Astrocyte (in vitro differentiated cells and primary cell): ENCODE data around the gene RILP. TPM values are rescaled to one million over a fixed set of nuclear protein-coding genes. Genes with fewer than 3 reads are reported as not detected.
A peak's percentile ranks its signal among the peaks of the same experiment; 100 is the strongest.

ENCODE experiments used
- DNase-seq: peaks from one replicate; pipeline ENCODE4 v3.0.0-alpha.2; 2010; ENCODE audit warnings: low read depth
- FAIRE-seq: peaks from 2 replicates; lab custom pipeline; 2011; peaks lifted over from hg19 to GRCh38; lab: Jason Lieb, UNC
- H2AFZ ChIP-seq: 2 replicates; pipeline ENCODE4 v1.6.0; 2012; ENCODE audit warnings: low read depth, low read length, inconsistent platforms
- H3K27ac ChIP-seq: 2 replicates; pipeline ENCODE4 v1.5.1; 2011; ENCODE audit warnings: low read depth, low read length, inconsistent platforms
- H3K27me3 ChIP-seq: 2 replicates; pipeline ENCODE4 v1.6.0; 2011; ENCODE audit warnings: low read length, inconsistent platforms; ENCODE audit not compliant: insufficient read depth
- H3K36me3 ChIP-seq: 2 replicates; pipeline ENCODE4 v1.5.1; 2011; ENCODE audit warnings: low read length, inconsistent platforms; ENCODE audit not compliant: insufficient read depth
- H3K4me1 ChIP-seq: 2 replicates; pipeline ENCODE4 v1.5.1; 2011; ENCODE audit warnings: low read length, inconsistent platforms; ENCODE audit not compliant: insufficient read depth
- H3K4me2 ChIP-seq: 2 replicates; pipeline ENCODE4 v1.6.0; 2012; ENCODE audit warnings: low read length, inconsistent platforms
- H3K4me3 ChIP-seq: 2 replicates; pipeline ENCODE4 v1.5.1; 2011; ENCODE audit warnings: low read depth, mild to moderate bottlenecking, low read length, inconsistent platforms; ENCODE audit not compliant: insufficient read depth
- H3K79me2 ChIP-seq: 2 replicates; pipeline ENCODE4 v1.6.0; 2012; ENCODE audit warnings: mild to moderate bottlenecking, low read length, inconsistent platforms; ENCODE audit not compliant: insufficient read depth
- H3K9ac ChIP-seq: 2 replicates; pipeline ENCODE4 v1.6.0; 2012; ENCODE audit warnings: mild to moderate bottlenecking, low read length, inconsistent platforms
- H3K9me3 ChIP-seq: 2 replicates; pipeline ENCODE4 v1.5.1; 2012; ENCODE audit warnings: low read depth, mild to moderate bottlenecking, low read length, inconsistent platforms; ENCODE audit not compliant: insufficient read depth
- H4K20me1 ChIP-seq: 2 replicates; pipeline ENCODE4 v1.6.0; 2012; ENCODE audit warnings: low read length, inconsistent platforms; ENCODE audit not compliant: insufficient read depth
- H3K27ac Mint-ChIP-seq: one replicate; pipeline ENCODE4 v1.8.0; 2021; ENCODE audit warnings: mild to moderate bottlenecking, mixed read lengths; ENCODE audit not compliant: unreplicated experiment
- H3K27me3 Mint-ChIP-seq: one replicate; pipeline ENCODE4 v1.8.0; 2021; ENCODE audit warnings: low read depth, mixed read lengths; ENCODE audit not compliant: unreplicated experiment
- H3K36me3 Mint-ChIP-seq: one replicate; pipeline ENCODE4 v1.8.0; 2021; ENCODE audit warnings: low read depth, mixed read lengths; ENCODE audit not compliant: unreplicated experiment
- H3K4me1 Mint-ChIP-seq: one replicate; pipeline ENCODE4 v1.8.0; 2021; ENCODE audit warnings: low read depth, mixed read lengths; ENCODE audit not compliant: unreplicated experiment
- H3K4me3 Mint-ChIP-seq: one replicate; pipeline ENCODE4 v1.8.0; 2021; ENCODE audit warnings: mild to moderate bottlenecking, moderate library complexity, mixed read lengths; ENCODE audit not compliant: unreplicated experiment
- H3K9me3 Mint-ChIP-seq: one replicate; pipeline ENCODE4 v1.8.0; 2021; ENCODE audit warnings: mild to moderate bottlenecking, mixed read lengths; ENCODE audit not compliant: unreplicated experiment
- CTCF ChIP-seq: IDR thresholded peaks from 2 replicates; pipeline ENCODE4 v1.5.1; 2011; ENCODE audit warnings: low read depth, mild to moderate bottlenecking, inconsistent platforms, low read length, moderate library complexity; ENCODE audit not compliant: insufficient read depth
- EZH2 ChIP-seq: IDR thresholded peaks from 2 replicates; pipeline ENCODE4 v1.6.1; 2012; ENCODE audit warnings: mild to moderate bottlenecking, low read length, inconsistent platforms; ENCODE audit not compliant: insufficient read depth
- total RNA-seq: library from RNA; stranded (reverse); gene quantifications from 2 replicates; pipeline ENCODE4 v1.2.1, GENCODE V29; 2021

The RILP gene
- total RNA-seq, 1 donor from 2014 or later: 7.8 TPM

- Histone ChIP-seq H3K9ac (peak overlapping the region; percentile 61), H3K79me2 (no peaks in the 10 kb centered on the region), H3K4me1 (peaks cover 24% of the 10 kb centered on the region), H3K27me3 (no peaks in the 10 kb centered on the region), H3K36me3 (peaks cover 36% of the 10 kb centered on the region), H4K20me1 (peaks cover 36% of the 10 kb centered on the region), H3K4me2 (peak overlapping the region; percentile 93), H3K4me3 (peak overlapping the region; percentile 56), H3K9me3 (no peaks in the 10 kb centered on the region), H2AFZ (peak overlapping the region; percentile 81), H3K27ac (peak overlapping the region; percentile 60)
- no peaks in the 10 kb centered on the region for H3K27me3 Mint-ChIP-seq
- peaks cover 12% of the 10 kb centered on the region for H3K4me1 Mint-ChIP-seq
- FAIRE-seq: no peak
- no peak overlapping the region for H3K4me3 Mint-ChIP-seq
- no peak for TF ChIP-seq EZH2
- TF ChIP-seq CTCF: no peak
- no peaks in the 10 kb centered on the region for H3K9me3 Mint-ChIP-seq
- H3K36me3 Mint-ChIP-seq: peaks cover 13% of the 10 kb centered on the region
- DNase-seq: peak; percentile 76
- no peak overlapping the region for H3K27ac Mint-ChIP-seq
Observed at GRCh38 chr17:1648963-1649843, 463 bp downstream of the RILP start.

- H3K4me3 Mint-ChIP-seq: peak overlapping the region; percentile 45
- DNase-seq (no peak), FAIRE-seq (no peak)
- no peaks in the 10 kb centered on the region for H3K27me3 ChIP-seq
- no peak overlapping the region for H3K27ac ChIP-seq
- H3K36me3 Mint-ChIP-seq: peaks cover 8% of the 10 kb centered on the region
- no peaks in the 10 kb centered on the region for H3K9me3 Mint-ChIP-seq
- H3K79me2 ChIP-seq: no peaks in the 10 kb centered on the region
- H3K4me1 ChIP-seq: peaks cover 33% of the 10 kb centered on the region
- no peaks in the 10 kb centered on the region for H3K9me3 ChIP-seq
- peaks cover 28% of the 10 kb centered on the region for H3K36me3 ChIP-seq
- H3K9ac ChIP-seq: peak overlapping the region; percentile 45
- peaks cover 15% of the 10 kb centered on the region for H3K4me1 Mint-ChIP-seq
- H3K4me2 ChIP-seq: peak overlapping the region; percentile 91
- H3K27ac Mint-ChIP-seq: no peak overlapping the region
- TF ChIP-seq EZH2: no peak
- TF ChIP-seq CTCF: peak; percentile 36
- peak overlapping the region; percentile 82 for H2AFZ ChIP-seq
- no peaks in the 10 kb centered on the region for H3K27me3 Mint-ChIP-seq
- H4K20me1 ChIP-seq: peaks cover 28% of the 10 kb centered on the region
- peak overlapping the region; percentile 53 for H3K4me3 ChIP-seq
Observed at GRCh38 chr17:1648173-1648962, 1.3 kb downstream of the RILP start.
